CD14-positive monocyte (primary cell): Measurements from ENCODE around the gene GPATCH1. TPM values are rescaled to one million over a fixed set of nuclear protein-coding genes. Genes with fewer than 3 reads are reported as not detected.

ENCODE experiments used
- DNase-seq, 3 donors: peaks; one replicate each; pipeline ENCODE4 v3.0.0-alpha.2; 2011 to 2022
- H2AFZ ChIP-seq: 2 replicates; pipeline ENCODE4 v1.6.0; 2012; ENCODE audit warnings: mild to moderate bottlenecking, low read depth, low read length, inconsistent platforms; ENCODE audit not compliant: insufficient read depth, poor library complexity, severe bottlenecking
- H3K27ac ChIP-seq, 2 donors: 1 replicate in 1 of 2; 2 replicates in 1 of 2; pipeline ENCODE4 v1.5.1; 2012 to 2013; ENCODE audit warnings: low read length in 2 of 2, control low read depth in 1 of 2, inconsistent platforms in 1 of 2, low read depth in 1 of 2, mild to moderate bottlenecking in 1 of 2
- H3K27me3 ChIP-seq, 2 donors: one replicate each; pipeline versions ENCODE4 v1.6.0 to v1.6.1; 2011 to 2013; ENCODE audit warnings: low read length in 2 of 2; ENCODE audit not compliant: control insufficient read depth in 2 of 2, insufficient read depth in 2 of 2
- H3K36me3 ChIP-seq, 2 donors: replicated peaks in 1 of 2; 1 replicate in 1 of 2; 2 replicates in 1 of 2; pipeline versions ENCODE4 v1.5.1 to v1.6.1; 2012 to 2013; ENCODE audit warnings: low read length in 2 of 2, control low read depth in 1 of 2, inconsistent platforms in 1 of 2, mild to moderate bottlenecking in 1 of 2; ENCODE audit not compliant: insufficient read depth in 2 of 2, control insufficient read depth in 1 of 2
- H3K4me1 ChIP-seq, 2 donors: 1 replicate in 1 of 2; 2 replicates in 1 of 2; pipeline versions ENCODE4 v1.5.1 to v1.6.1; 2012 to 2013; ENCODE audit warnings: low read length in 2 of 2, control low read depth in 1 of 2, inconsistent platforms in 1 of 2, mild to moderate bottlenecking in 1 of 2, moderate library complexity in 1 of 2; ENCODE audit not compliant: insufficient read depth in 2 of 2, control insufficient read depth in 1 of 2
- H3K4me2 ChIP-seq: replicated peaks from 2 replicates; pipeline ENCODE3; 2012; ENCODE audit warnings: low read length, moderate library complexity, mild to moderate bottlenecking; ENCODE audit not compliant: poor library complexity, severe bottlenecking; ENCODE audit errors: extremely low read depth
- H3K4me3 ChIP-seq, 3 experiments: fragments of 200-600 bp in 1 of 3; sonication (generic) in 1 of 3; replicated peaks in 1 of 3; 1 replicate in 2 of 3; 2 replicates in 1 of 3; pipeline ENCODE4 v1.5.1; 2011 to 2013; ENCODE audit warnings: low read length in 3 of 3, mild to moderate bottlenecking in 3 of 3, control low read depth in 2 of 3, low read depth in 2 of 3, inconsistent platforms in 1 of 3, moderate library complexity in 1 of 3
- H3K79me2 ChIP-seq: 2 replicates; pipeline ENCODE4 v1.6.0; 2012; ENCODE audit warnings: mild to moderate bottlenecking, control low read depth, inconsistent platforms, low read length, moderate library complexity; ENCODE audit not compliant: insufficient read depth
- H3K9ac ChIP-seq: 2 replicates; pipeline ENCODE4 v1.6.0; 2017; ENCODE audit warnings: low read length, mild to moderate bottlenecking; ENCODE audit not compliant: insufficient read depth, poor library complexity, severe bottlenecking
- H3K9me3 ChIP-seq, 2 donors: replicated peaks in 1 of 2; 1 replicate in 1 of 2; 2 replicates in 1 of 2; pipeline versions ENCODE4 v1.5.1 to v1.6.1; 2012 to 2013; ENCODE audit warnings: low read length in 2 of 2, control low read depth in 1 of 2; ENCODE audit not compliant: control insufficient read depth in 1 of 2, insufficient read depth in 1 of 2
- H4K20me1 ChIP-seq: 2 replicates; pipeline ENCODE4 v1.6.0; 2012; ENCODE audit warnings: mild to moderate bottlenecking, low read length, control low read depth, moderate library complexity; ENCODE audit not compliant: insufficient read depth
- H3K27ac Mint-ChIP-seq, 7 donors: one replicate each; pipeline ENCODE4 v1.8.0; 2020; ENCODE audit warnings: mild to moderate bottlenecking in 7 of 7, mixed read lengths in 7 of 7, moderate library complexity in 6 of 7, inconsistent platforms in 2 of 7
- H3K27me3 Mint-ChIP-seq, 3 donors: one replicate each; pipeline ENCODE4 v1.8.0; 2021 to 2022; ENCODE audit warnings: low read depth in 3 of 3, mild to moderate bottlenecking in 3 of 3, mixed read lengths in 3 of 3, moderate library complexity in 3 of 3, inconsistent platforms in 1 of 3
- H3K36me3 Mint-ChIP-seq, 2 donors: one replicate each; pipeline ENCODE4 v1.8.0; 2020; ENCODE audit warnings: mixed read lengths in 2 of 2, inconsistent platforms in 1 of 2, mild to moderate bottlenecking in 1 of 2
- H3K4me1 Mint-ChIP-seq: one replicate; pipeline ENCODE4 v1.8.0; 2020; ENCODE audit warnings: mild to moderate bottlenecking, mixed read lengths
- H3K4me3 Mint-ChIP-seq, 2 donors: one replicate each; pipeline ENCODE4 v1.8.0; 2020; ENCODE audit warnings: mild to moderate bottlenecking in 2 of 2, mixed read lengths in 2 of 2, moderate library complexity in 1 of 2
- H3K9me3 Mint-ChIP-seq, 7 donors: one replicate each; pipeline ENCODE4 v1.8.0; 2020 to 2022; ENCODE audit warnings: mixed read lengths in 7 of 7, mild to moderate bottlenecking in 6 of 7, moderate library complexity in 6 of 7, inconsistent platforms in 2 of 7
- CTCF ChIP-seq: fragments of 200-600 bp; IDR thresholded peaks from one replicate; pipeline ENCODE4 v1.8.0; 2022; ENCODE audit warnings: antibody characterized with exemption, mild to moderate bottlenecking
- WGBS: methylation state at CpG from one replicate; pipeline ENCODE4 v1.1.5; 2013; ENCODE audit warnings: missing lambda C conversion rate; ENCODE audit not compliant: insufficient coverage; 5-methylcytosine and 5-hydroxymethylcytosine counted together
- intact Hi-C, 2 donors: fragments of 100-400 bp; cut with micrococcal nuclease; formaldehyde crosslinking; loops; one replicate each; pipeline versions ENCODE4 v1.15.0 to v1.15.1; 2023
- polyA plus RNA-seq, 3 donors: library from polyadenylated mRNA; depleted of rRNA in 1 of 3; unstranded in 2 of 3; stranded (reverse) in 1 of 3; fragments of 300-500 nt in 2 of 3; fragments of >200 nt in 1 of 3; fragmentation: Illumina TruSeq in 2 of 3; gene quantifications; 1 replicate in 2 of 3; 2 replicates in 1 of 3; pipeline ENCODE4 v1.2.3, GENCODE V29; 2012 to 2021

Gene GPATCH1
- polyA plus RNA-seq, 3 donors = 1.4 to 6.8 (median 4.0) TPM

- Histone ChIP-seq H3K27ac (no peak overlapping the region), H2AFZ (no peak overlapping the region), H3K9ac (no peak overlapping the region), H3K9me3 (no peaks in the 10 kb centered on the region), H3K36me3 (peaks cover 66 to 79% of the 10 kb centered on the region in 2 donors), H4K20me1 (no peaks in the 10 kb centered on the region), H3K4me1 (no peaks in the 10 kb centered on the region), H3K79me2 (no peaks in the 10 kb centered on the region), H3K27me3 (no peaks in the 10 kb centered on the region), H3K4me2 (no peak overlapping the region), H3K4me3 (no peak overlapping the region)
- no peak for DNase-seq
- Mint-ChIP-seq H3K4me3 (no peak overlapping the region), H3K27ac (no peak overlapping the region), H3K9me3 (peaks cover 0 to 3% (median 0%) of the 10 kb centered on the region in 7 donors), H3K36me3 (peaks cover 60 to 83% of the 10 kb centered on the region in 2 donors), H3K27me3 (peaks cover 0 to 4% (median 2%) of the 10 kb centered on the region in 3 donors), H3K4me1 (no peaks in the 10 kb centered on the region)
- no peak for TF ChIP-seq CTCF
- intact Hi-C loops = no loop called here
- WGBS = 100% methylated on average over 2 of the region's 8 CpGs
Measured at GRCh38 chr19:33117501-33117900, 36.5 kb downstream of the GPATCH1 start.

GRCh38 chr19:33118643-33119042, 37.7 kb downstream of the GPATCH1 start:
- no peak overlapping the region for H3K4me3 ChIP-seq
- Mint-ChIP-seq H3K36me3 (peaks cover 53 to 81% of the 10 kb centered on the region in 2 donors), H3K9me3 (peaks cover 0 to 3% (median 0%) of the 10 kb centered on the region in 7 donors), H3K4me3 (no peak overlapping the region), H3K27me3 (peaks cover 0 to 2% (median 2%) of the 10 kb centered on the region in 3 donors), H3K4me1 (no peaks in the 10 kb centered on the region), H3K27ac (peak overlapping the region in 1 of 7 donors; percentile 41)
- H3K4me1 ChIP-seq = no peaks in the 10 kb centered on the region
- H3K27me3 ChIP-seq = no peaks in the 10 kb centered on the region
- H3K9me3 ChIP-seq = no peaks in the 10 kb centered on the region
- intact Hi-C loops = no loop called here
- H3K27ac ChIP-seq = no peak overlapping the region
- WGBS = 96% methylated on average over 9 of the region's 10 CpGs
- H3K4me2 ChIP-seq = no peak overlapping the region
- H4K20me1 ChIP-seq = no peaks in the 10 kb centered on the region
- peaks cover 58 to 67% of the 10 kb centered on the region in 2 donors for H3K36me3 ChIP-seq
- H2AFZ ChIP-seq = no peak overlapping the region
- no peak overlapping the region for H3K9ac ChIP-seq
- no peaks in the 10 kb centered on the region for H3K79me2 ChIP-seq
- TF ChIP-seq CTCF = no peak
- no peak for DNase-seq
